HFFc6 (cell line): ENCODE data around the gene TBX5. TPM values are rescaled to one million over a fixed set of nuclear protein-coding genes. Genes with fewer than 3 reads are reported as not detected.

Experiments
- DNase-seq: peaks from one replicate; pipeline ENCODE4 v3.0.0-alpha.2; 2018
- H3K27ac Mint-ChIP-seq: 2 replicates; pipeline ENCODE4 v1.8.0; 2020; ENCODE audit warnings: mild to moderate bottlenecking, mixed read lengths
- H3K27me3 Mint-ChIP-seq: 2 replicates; pipeline ENCODE4 v1.8.0; 2021; ENCODE audit warnings: mild to moderate bottlenecking, moderate library complexity, mixed read lengths; ENCODE audit not compliant: insufficient read depth
- H3K36me3 Mint-ChIP-seq: 2 replicates; pipeline ENCODE4 v1.8.0; 2021; ENCODE audit warnings: low read depth, mixed read lengths
- H3K4me1 Mint-ChIP-seq: 2 replicates; pipeline ENCODE4 v1.8.0; 2020; ENCODE audit warnings: low read depth, mixed read lengths
- H3K4me3 Mint-ChIP-seq: 2 replicates; pipeline ENCODE4 v1.8.0; 2020; ENCODE audit warnings: mild to moderate bottlenecking, moderate library complexity, mixed read lengths
- H3K9me3 Mint-ChIP-seq: 2 replicates; pipeline ENCODE4 v1.8.0; 2020; ENCODE audit warnings: mild to moderate bottlenecking, mixed read lengths
- total RNA-seq, 6 experiments: library from RNA; stranded (reverse); fragmentation: NEBNext Ultra II Directional; extraction: Animal tissue kit (Norgen Biotek cat#: 25700); gene quantifications; 2 replicates in 1 of 6; 3 replicates in 5 of 6; pipeline ENCODE4 v1.2.3, GENCODE V29; 2021
- TF ChIP-seq, protein P1 (sequence below): fragments of 200-600 bp; sonication (generic); IDR thresholded peaks from 2 replicates; pipeline ENCODE4 v1.5.0; 2021; ENCODE audit warnings: antibody characterized with exemption, mild to moderate bottlenecking

The TBX5 gene
- total RNA-seq, 6 experiments from 2014 or later = 20.7 to 27.8 (median 24.3) TPM

DNA sequence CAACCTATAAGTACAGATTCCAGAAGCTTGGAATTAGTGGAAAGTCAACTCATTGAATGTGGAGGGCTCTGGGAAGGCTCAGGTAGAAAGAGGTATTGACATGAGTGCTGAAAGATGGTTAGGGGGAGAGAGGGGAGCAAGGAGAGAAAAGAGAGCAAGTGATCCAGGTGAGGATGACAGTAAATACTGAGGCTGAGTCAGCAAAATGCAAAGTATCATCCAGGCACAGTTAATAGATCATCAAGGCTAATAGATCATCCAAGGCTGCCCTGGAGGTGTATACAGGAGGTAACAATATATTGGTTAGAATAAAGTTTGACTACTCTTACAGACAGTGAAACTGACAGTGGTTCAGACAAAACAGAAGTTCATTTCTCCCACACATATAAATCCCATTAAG is 100.5 kb downstream of the TBX5 start:
- no peak overlapping the region for H3K27ac Mint-ChIP-seq
- TF ChIP-seq, protein P1, sequence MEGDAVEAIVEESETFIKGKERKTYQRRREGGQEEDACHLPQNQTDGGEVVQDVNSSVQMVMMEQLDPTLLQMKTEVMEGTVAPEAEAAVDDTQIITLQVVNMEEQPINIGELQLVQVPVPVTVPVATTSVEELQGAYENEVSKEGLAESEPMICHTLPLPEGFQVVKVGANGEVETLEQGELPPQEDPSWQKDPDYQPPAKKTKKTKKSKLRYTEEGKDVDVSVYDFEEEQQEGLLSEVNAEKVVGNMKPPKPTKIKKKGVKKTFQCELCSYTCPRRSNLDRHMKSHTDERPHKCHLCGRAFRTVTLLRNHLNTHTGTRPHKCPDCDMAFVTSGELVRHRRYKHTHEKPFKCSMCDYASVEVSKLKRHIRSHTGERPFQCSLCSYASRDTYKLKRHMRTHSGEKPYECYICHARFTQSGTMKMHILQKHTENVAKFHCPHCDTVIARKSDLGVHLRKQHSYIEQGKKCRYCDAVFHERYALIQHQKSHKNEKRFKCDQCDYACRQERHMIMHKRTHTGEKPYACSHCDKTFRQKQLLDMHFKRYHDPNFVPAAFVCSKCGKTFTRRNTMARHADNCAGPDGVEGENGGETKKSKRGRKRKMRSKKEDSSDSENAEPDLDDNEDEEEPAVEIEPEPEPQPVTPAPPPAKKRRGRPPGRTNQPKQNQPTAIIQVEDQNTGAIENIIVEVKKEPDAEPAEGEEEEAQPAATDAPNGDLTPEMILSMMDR = no peak
- no peaks in the 10 kb centered on the region for H3K36me3 Mint-ChIP-seq
- H3K9me3 Mint-ChIP-seq = no peaks in the 10 kb centered on the region
- H3K4me3 Mint-ChIP-seq = no peak overlapping the region
- peaks cover 34% of the 10 kb centered on the region for H3K4me1 Mint-ChIP-seq
- DNase-seq = no peak
- H3K27me3 Mint-ChIP-seq = peaks cover 1% of the 10 kb centered on the region; the same call in 1 of the 2 replicates
